Subcutaneous adipose tissue (tissue), 4 donors: ENCODE measurements around the gene PNMA6E. TPM values are rescaled to one million over a fixed set of nuclear protein-coding genes. Genes with fewer than 3 reads are reported as not detected.

Experiments used
- CTCF ChIP-seq: fragments of 450-650 bp; IDR thresholded peaks from one replicate; pipeline ENCODE4 v1.5.1; 2016; ENCODE audit warnings: low read depth, mild to moderate bottlenecking, control low read depth, antibody characterized with exemption, moderate library complexity
- total RNA-seq, 4 donors: library from RNA; depleted of rRNA; stranded (reverse); fragments of >200 nt; gene quantifications; one replicate each; pipeline ENCODE4 v1.1.0, GENCODE V29; 2016

PNMA6E gene
- total RNA-seq, 4 donors from 2014 or later, result not detected

GRCh38 chrX:153434801-153435200 is 33.7 kb upstream of the PNMA6E start:
- no peak for TF ChIP-seq CTCF

DNA sequence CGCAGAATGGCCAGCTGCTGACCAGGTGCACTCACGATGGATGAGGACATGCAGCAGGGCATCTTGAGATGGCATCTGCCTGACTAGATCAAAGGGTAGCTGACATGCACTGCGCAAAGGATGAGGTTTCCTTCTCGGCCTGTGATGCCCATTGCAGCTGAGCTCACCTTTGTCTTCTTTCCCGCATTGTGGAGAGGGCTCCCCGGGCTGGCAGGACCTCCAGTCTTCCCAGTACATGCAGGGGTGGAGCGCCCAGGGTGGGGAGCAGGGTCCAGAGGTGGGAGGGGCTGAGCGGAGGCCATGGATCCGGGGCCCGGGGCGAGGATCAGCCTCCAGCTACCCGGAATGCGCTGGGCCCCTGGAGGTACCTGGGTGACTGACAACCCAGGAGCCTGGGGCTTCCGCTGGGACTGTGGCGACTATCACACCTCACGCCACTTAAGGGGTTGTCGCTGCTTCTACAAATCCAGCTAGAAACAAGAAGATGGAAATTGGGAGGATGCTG is 32.7 kb upstream of the PNMA6E start:
- TF ChIP-seq CTCF, result no peak

- TF ChIP-seq CTCF, result no peak
Measured at GRCh38 chrX:153433161-153433680, 32.1 kb upstream of the PNMA6E start.

- no peak for TF ChIP-seq CTCF
Measured at GRCh38 chrX:153430796-153431195, 29.6 kb upstream of the PNMA6E start.

- TF ChIP-seq CTCF, result no peak
Measured at GRCh38 chrX:153426204-153426603, 25.1 kb upstream of the PNMA6E start.

DNA sequence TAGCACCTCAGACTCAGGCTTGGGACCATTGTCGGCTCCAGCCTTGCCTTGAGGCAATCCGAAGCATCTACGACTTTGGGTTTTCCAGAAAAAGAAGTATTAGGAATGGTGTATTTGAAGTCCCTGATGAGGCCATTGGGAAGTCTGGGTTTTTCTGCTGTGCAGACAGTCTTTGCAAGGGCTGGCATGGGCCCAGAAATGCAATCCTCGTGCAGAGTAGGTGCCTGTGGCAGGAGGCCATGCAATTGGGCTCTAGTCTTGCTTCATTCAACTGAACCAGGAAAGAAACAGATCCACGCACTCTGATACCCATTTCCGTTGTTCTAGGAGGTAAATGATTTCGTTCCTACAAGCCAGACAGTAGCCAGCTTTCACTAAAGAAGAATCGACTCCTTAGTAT is 22.5 kb upstream of the PNMA6E start:
- TF ChIP-seq CTCF, result no peak

GRCh38 chrX:153421856-153422255 is 20.7 kb upstream of the PNMA6E start:
- no peak for TF ChIP-seq CTCF
